Neural cell (in vitro differentiated cells): ENCODE measurements around the gene HENMT1.

Experiments used
- EP300 ChIP-seq: fragments of 450-650 bp; conservative IDR thresholded peaks from 2 replicates; pipeline ENCODE4 v1.6.1; 2014; ENCODE audit warnings: antibody characterized with exemption, mild to moderate bottlenecking, moderate library complexity; ENCODE audit not compliant: poor library complexity, severe bottlenecking
- EZH2 ChIP-seq: fragments of 200-600, 300-800 bp; shearing (Covaris generic), sonication (generic); IDR thresholded peaks from 2 replicates; pipeline ENCODE4 v1.6.1; 2014; ENCODE audit warnings: antibody characterized with exemption, low read length, borderline replicate concordance, mild to moderate bottlenecking; ENCODE audit not compliant: insufficient read depth, poor library complexity, severe bottlenecking
- MXI1 ChIP-seq: fragments of 450-650 bp; conservative IDR thresholded peaks from 2 replicates; pipeline ENCODE4 v1.6.1; 2014; ENCODE audit warnings: antibody characterized with exemption, mild to moderate bottlenecking; ENCODE audit not compliant: poor library complexity, severe bottlenecking
- POLR2AphosphoS5 ChIP-seq: IDR thresholded peaks from 2 replicates; pipeline ENCODE4 v1.6.1; 2012
- RAD21 ChIP-seq: fragments of 450-650 bp; conservative IDR thresholded peaks from 2 replicates; pipeline ENCODE4 v1.6.1; 2014; ENCODE audit warnings: antibody characterized with exemption, mild to moderate bottlenecking, moderate library complexity
- SMC3 ChIP-seq: fragments of 450-650 bp; conservative IDR thresholded peaks from 2 replicates; pipeline ENCODE4 v1.6.1; 2014; ENCODE audit warnings: antibody characterized with exemption, mild to moderate bottlenecking, moderate library complexity; ENCODE audit not compliant: poor library complexity
- TAF1 ChIP-seq: IDR thresholded peaks from 2 replicates; pipeline ENCODE4 v1.6.1; 2012; ENCODE audit warnings: low read depth
- TF ChIP-seq, protein P1 (sequence below): fragments of 450-650 bp; IDR thresholded peaks from 2 replicates; pipeline ENCODE4 v1.5.1; 2014; ENCODE audit warnings: antibody characterized with exemption, mild to moderate bottlenecking, moderate library complexity; ENCODE audit not compliant: poor library complexity, severe bottlenecking
- TF ChIP-seq, protein P2 (sequence below): IDR thresholded peaks from 2 replicates; pipeline ENCODE4 v1.6.1; 2012; ENCODE audit warnings: borderline replicate concordance

DNA sequence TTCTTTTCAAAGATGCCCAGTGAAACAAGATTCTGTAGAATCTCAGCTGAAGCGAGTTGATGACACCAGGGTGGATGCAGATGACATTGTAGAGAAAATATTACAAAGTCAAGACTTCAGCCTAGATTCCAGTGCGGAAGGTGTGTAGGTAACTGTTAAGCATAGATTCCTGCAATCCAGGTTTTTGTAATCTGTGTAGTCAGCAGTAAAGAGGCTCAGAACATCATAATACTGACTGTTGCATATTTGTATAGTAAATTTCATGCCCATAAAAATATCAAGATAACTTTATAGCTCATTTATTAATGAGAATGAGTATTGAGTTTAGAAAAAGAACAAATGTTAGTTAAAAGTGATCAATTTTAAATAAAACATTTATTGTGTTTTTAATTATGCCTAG is 32.2 kb downstream of the HENMT1 start:
- TF ChIP-seq EP300 (no peak), POLR2AphosphoS5 (no peak), RAD21 (no peak), TAF1 (no peak), EZH2 (no peak), MXI1 (no peak), SMC3 (no peak)
- TF ChIP-seq, protein P1, sequence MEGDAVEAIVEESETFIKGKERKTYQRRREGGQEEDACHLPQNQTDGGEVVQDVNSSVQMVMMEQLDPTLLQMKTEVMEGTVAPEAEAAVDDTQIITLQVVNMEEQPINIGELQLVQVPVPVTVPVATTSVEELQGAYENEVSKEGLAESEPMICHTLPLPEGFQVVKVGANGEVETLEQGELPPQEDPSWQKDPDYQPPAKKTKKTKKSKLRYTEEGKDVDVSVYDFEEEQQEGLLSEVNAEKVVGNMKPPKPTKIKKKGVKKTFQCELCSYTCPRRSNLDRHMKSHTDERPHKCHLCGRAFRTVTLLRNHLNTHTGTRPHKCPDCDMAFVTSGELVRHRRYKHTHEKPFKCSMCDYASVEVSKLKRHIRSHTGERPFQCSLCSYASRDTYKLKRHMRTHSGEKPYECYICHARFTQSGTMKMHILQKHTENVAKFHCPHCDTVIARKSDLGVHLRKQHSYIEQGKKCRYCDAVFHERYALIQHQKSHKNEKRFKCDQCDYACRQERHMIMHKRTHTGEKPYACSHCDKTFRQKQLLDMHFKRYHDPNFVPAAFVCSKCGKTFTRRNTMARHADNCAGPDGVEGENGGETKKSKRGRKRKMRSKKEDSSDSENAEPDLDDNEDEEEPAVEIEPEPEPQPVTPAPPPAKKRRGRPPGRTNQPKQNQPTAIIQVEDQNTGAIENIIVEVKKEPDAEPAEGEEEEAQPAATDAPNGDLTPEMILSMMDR = no peak
- TF ChIP-seq, protein P2, sequence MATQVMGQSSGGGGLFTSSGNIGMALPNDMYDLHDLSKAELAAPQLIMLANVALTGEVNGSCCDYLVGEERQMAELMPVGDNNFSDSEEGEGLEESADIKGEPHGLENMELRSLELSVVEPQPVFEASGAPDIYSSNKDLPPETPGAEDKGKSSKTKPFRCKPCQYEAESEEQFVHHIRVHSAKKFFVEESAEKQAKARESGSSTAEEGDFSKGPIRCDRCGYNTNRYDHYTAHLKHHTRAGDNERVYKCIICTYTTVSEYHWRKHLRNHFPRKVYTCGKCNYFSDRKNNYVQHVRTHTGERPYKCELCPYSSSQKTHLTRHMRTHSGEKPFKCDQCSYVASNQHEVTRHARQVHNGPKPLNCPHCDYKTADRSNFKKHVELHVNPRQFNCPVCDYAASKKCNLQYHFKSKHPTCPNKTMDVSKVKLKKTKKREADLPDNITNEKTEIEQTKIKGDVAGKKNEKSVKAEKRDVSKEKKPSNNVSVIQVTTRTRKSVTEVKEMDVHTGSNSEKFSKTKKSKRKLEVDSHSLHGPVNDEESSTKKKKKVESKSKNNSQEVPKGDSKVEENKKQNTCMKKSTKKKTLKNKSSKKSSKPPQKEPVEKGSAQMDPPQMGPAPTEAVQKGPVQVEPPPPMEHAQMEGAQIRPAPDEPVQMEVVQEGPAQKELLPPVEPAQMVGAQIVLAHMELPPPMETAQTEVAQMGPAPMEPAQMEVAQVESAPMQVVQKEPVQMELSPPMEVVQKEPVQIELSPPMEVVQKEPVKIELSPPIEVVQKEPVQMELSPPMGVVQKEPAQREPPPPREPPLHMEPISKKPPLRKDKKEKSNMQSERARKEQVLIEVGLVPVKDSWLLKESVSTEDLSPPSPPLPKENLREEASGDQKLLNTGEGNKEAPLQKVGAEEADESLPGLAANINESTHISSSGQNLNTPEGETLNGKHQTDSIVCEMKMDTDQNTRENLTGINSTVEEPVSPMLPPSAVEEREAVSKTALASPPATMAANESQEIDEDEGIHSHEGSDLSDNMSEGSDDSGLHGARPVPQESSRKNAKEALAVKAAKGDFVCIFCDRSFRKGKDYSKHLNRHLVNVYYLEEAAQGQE = no peak
